ENCODE data around the gene SLAMF9.

- TF ChIP-seq, protein P1, sequence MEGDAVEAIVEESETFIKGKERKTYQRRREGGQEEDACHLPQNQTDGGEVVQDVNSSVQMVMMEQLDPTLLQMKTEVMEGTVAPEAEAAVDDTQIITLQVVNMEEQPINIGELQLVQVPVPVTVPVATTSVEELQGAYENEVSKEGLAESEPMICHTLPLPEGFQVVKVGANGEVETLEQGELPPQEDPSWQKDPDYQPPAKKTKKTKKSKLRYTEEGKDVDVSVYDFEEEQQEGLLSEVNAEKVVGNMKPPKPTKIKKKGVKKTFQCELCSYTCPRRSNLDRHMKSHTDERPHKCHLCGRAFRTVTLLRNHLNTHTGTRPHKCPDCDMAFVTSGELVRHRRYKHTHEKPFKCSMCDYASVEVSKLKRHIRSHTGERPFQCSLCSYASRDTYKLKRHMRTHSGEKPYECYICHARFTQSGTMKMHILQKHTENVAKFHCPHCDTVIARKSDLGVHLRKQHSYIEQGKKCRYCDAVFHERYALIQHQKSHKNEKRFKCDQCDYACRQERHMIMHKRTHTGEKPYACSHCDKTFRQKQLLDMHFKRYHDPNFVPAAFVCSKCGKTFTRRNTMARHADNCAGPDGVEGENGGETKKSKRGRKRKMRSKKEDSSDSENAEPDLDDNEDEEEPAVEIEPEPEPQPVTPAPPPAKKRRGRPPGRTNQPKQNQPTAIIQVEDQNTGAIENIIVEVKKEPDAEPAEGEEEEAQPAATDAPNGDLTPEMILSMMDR (IDR thresholded peaks at IDR 0.05; ENCODE audit: low read length) = no peak
- TF ChIP-seq EZH2 (optimal IDR thresholded peaks at IDR 0.05; ENCODE audit: low read depth, low read length) (no peak), EZH2phosphoT487 (IDR thresholded peaks at IDR 0.05; ENCODE audit: low read length) (no peak)
These were observed 36.0 kb upstream of the SLAMF9 start for GRCh38 chr1:159990005-159990404.

All from MM.1S (cell line).